Neutrophil (primary cell): ENCODE measurements around the gene HMGB2.

ENCODE experiments used
- H3K27ac ChIP-seq: fragments of 200-600 bp; sonication (generic); 2 replicates; pipeline ENCODE4 v1.5.1; 2016; ENCODE audit warnings: mild to moderate bottlenecking, moderate library complexity
- H3K27me3 ChIP-seq: fragments of 200-600 bp; sonication (generic); 2 replicates; pipeline ENCODE4 v1.6.0; 2016; ENCODE audit warnings: mild to moderate bottlenecking
- H3K36me3 ChIP-seq: fragments of 200-600 bp; sonication (generic); 2 replicates; pipeline ENCODE4 v1.5.1; 2017
- H3K4me1 ChIP-seq, 2 experiments: fragments of 200-600 bp in 1 of 2; sonication (generic) in 1 of 2; 1 replicate in 1 of 2; 2 replicates in 1 of 2; pipeline versions ENCODE4 v1.5.1 to v1.6.1; 2013 to 2016; ENCODE audit warnings: low read depth in 1 of 2, low read length in 1 of 2, mild to moderate bottlenecking in 1 of 2, moderate library complexity in 1 of 2; ENCODE audit not compliant: control insufficient read depth in 1 of 2, insufficient read depth in 1 of 2
- H3K4me3 ChIP-seq, 2 experiments: fragments of 200-600 bp in 1 of 2; sonication (generic) in 1 of 2; 1 replicate in 1 of 2; 2 replicates in 1 of 2; pipeline ENCODE4 v1.5.1; 2013 to 2016; ENCODE audit warnings: low read depth in 1 of 2, low read length in 1 of 2, mild to moderate bottlenecking in 1 of 2, moderate library complexity in 1 of 2
- H3K9me3 ChIP-seq: fragments of 200-600 bp; sonication (generic); 2 replicates; pipeline ENCODE4 v1.5.1; 2016
- CTCF ChIP-seq: fragments of 200-600 bp; sonication (generic); IDR thresholded peaks from 2 replicates; pipeline ENCODE4 v1.5.1; 2016; ENCODE audit warnings: antibody characterized with exemption

The HMGB2 gene

GRCh38 chr4:173347467-173347866, 13.3 kb upstream of the HMGB2 start:
- Histone ChIP-seq H3K4me1 (no peaks in the 10 kb centered on the region), H3K9me3 (no peaks in the 10 kb centered on the region), H3K36me3 (no peaks in the 10 kb centered on the region), H3K27me3 (no peaks in the 10 kb centered on the region), H3K4me3 (no peak overlapping the region), H3K27ac (no peak overlapping the region)
- TF ChIP-seq CTCF, result no peak

- no peak for TF ChIP-seq CTCF
- no peaks in the 10 kb centered on the region for H3K36me3 ChIP-seq
- H3K27ac ChIP-seq, result no peak overlapping the region
- no peak overlapping the region for H3K4me3 ChIP-seq
- no peaks in the 10 kb centered on the region for H3K4me1 ChIP-seq
- no peaks in the 10 kb centered on the region for H3K9me3 ChIP-seq
- H3K27me3 ChIP-seq, result no peaks in the 10 kb centered on the region
These were observed 11.9 kb upstream of the HMGB2 start for GRCh38 chr4:173346074-173346473.

GRCh38 chr4:173345648-173346047, 11.5 kb upstream of the HMGB2 start:
- Histone ChIP-seq H3K36me3 (no peaks in the 10 kb centered on the region), H3K27me3 (no peaks in the 10 kb centered on the region), H3K9me3 (no peaks in the 10 kb centered on the region), H3K4me3 (no peak overlapping the region), H3K27ac (no peak overlapping the region), H3K4me1 (no peaks in the 10 kb centered on the region)
- TF ChIP-seq CTCF, result no peak

GRCh38 chr4:173343832-173344397, 9.8 kb upstream of the HMGB2 start:
- TF ChIP-seq CTCF, result no peak
- no peak overlapping the region for H3K27ac ChIP-seq

GRCh38 chr4:173337463-173337862, 3.3 kb upstream of the HMGB2 start:
- Histone ChIP-seq H3K4me3 (no peak overlapping the region), H3K27ac (no peak overlapping the region), H3K36me3 (peaks cover 2% of the 10 kb centered on the region), H3K4me1 (peaks cover 12 to 18% of the 10 kb centered on the region in 2 experiments), H3K9me3 (no peaks in the 10 kb centered on the region), H3K27me3 (no peaks in the 10 kb centered on the region)
- no peak for TF ChIP-seq CTCF

More at GRCh38 chr4:173343832-173344397, 9.8 kb upstream of the HMGB2 start:
- H3K27me3 ChIP-seq, result no peaks in the 10 kb centered on the region
- no peak overlapping the region for H3K4me3 ChIP-seq
- no peaks in the 10 kb centered on the region for H3K4me1 ChIP-seq
- no peaks in the 10 kb centered on the region for H3K36me3 ChIP-seq
- no peaks in the 10 kb centered on the region for H3K9me3 ChIP-seq
